Effector memory CD4-positive, alpha-beta T cell (primary cell): ENCODE data around the gene SLC18A2.

Experiments
- DNase-seq, 3 donors: peaks; one replicate each; pipeline ENCODE4 v3.0.0-alpha.2; 2020
- H3K27ac ChIP-seq: 2 replicates; pipeline ENCODE4 v1.7.0; 2013; ENCODE audit warnings: mild to moderate bottlenecking, low read length, moderate library complexity; ENCODE audit not compliant: insufficient read depth, poor library complexity, severe bottlenecking
- H3K27me3 ChIP-seq: replicated peaks from 2 replicates; pipeline ENCODE4 v1.7.0; 2013; ENCODE audit warnings: mild to moderate bottlenecking, low read length; ENCODE audit not compliant: insufficient read depth, control insufficient read depth, poor library complexity, severe bottlenecking
- H3K36me3 ChIP-seq: 2 replicates; pipeline ENCODE4 v1.7.0; 2013; ENCODE audit warnings: mild to moderate bottlenecking, low read length, moderate library complexity; ENCODE audit not compliant: control insufficient read depth, insufficient read depth
- H3K4me1 ChIP-seq: 2 replicates; pipeline ENCODE4 v1.7.0; 2013; ENCODE audit warnings: low read length, mild to moderate bottlenecking; ENCODE audit not compliant: control insufficient read depth, insufficient read depth, poor library complexity, severe bottlenecking
- H3K4me3 ChIP-seq: 2 replicates; pipeline ENCODE4 v1.7.0; 2013; ENCODE audit warnings: low read length, low read depth, mild to moderate bottlenecking; ENCODE audit not compliant: insufficient read depth, poor library complexity, severe bottlenecking
- H3K9me3 ChIP-seq: 2 replicates; pipeline ENCODE4 v1.7.0; 2013; ENCODE audit warnings: mild to moderate bottlenecking, low read length, moderate library complexity; ENCODE audit not compliant: control insufficient read depth

Gene SLC18A2

DNA sequence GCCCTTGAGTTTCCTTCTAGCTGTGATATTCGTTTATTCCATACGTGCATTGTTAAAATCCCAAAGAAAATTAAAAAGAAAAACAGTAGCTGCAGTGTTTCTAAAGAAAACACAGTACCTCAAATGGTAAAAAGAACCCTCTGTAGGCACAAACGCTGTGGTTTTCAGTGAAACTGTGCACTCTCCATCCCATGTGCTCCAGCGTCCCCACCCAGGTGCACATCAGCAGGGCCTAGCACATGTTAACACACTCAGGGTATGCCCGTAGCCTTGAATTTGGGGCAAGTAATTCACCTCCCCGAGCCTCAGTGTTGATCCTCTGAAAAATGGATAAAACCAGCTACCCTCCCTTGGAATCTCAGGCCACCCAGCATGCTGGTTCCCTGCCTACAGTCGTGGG is 9.5 kb downstream of the SLC18A2 start:
- Histone ChIP-seq H3K4me3 (no peak overlapping the region), H3K4me1 (no peaks in the 10 kb centered on the region), H3K9me3 (no peaks in the 10 kb centered on the region), H3K36me3 (no peaks in the 10 kb centered on the region), H3K27ac (no peak overlapping the region), H3K27me3 (peaks cover 4% of the 10 kb centered on the region)
- no peak for DNase-seq

DNA sequence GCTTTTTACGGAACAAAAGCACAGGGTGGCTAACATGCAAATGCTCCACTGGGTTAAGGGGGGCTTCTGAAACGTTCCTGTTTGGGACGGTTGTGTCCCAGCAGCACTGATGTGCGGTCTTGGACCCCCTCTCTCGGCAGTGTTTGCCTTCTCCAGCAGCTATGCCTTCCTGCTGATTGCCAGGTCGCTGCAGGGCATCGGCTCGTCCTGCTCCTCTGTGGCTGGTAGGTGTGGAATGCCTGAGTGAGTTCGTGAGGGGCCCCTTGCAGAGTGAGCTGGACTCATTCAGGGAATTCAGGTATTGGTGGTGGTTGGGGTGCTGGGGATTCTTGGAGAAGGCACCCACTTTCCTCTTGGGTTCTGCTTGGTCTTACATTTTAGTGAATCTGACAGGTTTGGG is 13.0 kb downstream of the SLC18A2 start:
- no peaks in the 10 kb centered on the region for H3K4me1 ChIP-seq
- no peaks in the 10 kb centered on the region for H3K27me3 ChIP-seq
- H3K4me3 ChIP-seq, result no peak overlapping the region
- no peaks in the 10 kb centered on the region for H3K9me3 ChIP-seq
- H3K27ac ChIP-seq, result no peak overlapping the region
- no peaks in the 10 kb centered on the region for H3K36me3 ChIP-seq
- no peak for DNase-seq

DNA sequence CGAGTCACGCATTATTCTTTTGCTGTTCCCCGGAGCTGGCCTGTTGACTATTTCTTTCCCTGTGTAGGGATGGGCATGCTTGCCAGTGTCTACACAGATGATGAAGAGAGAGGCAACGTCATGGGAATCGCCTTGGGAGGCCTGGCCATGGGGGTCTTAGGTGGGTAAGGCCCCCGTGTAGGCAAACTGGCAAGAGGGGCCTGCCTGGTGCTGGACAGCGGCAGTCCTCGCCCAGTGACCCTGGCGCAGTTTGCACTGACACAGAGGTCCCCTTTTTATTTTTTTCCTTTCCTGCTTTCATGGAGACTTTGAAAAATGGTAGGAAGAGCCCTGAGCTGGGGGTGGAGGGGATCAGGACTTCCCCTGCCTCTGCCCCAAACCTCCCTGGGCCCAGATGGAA is 13.4 kb downstream of the SLC18A2 start:
- no peak overlapping the region for H3K4me3 ChIP-seq
- H3K27ac ChIP-seq, result no peak overlapping the region
- DNase-seq, result no peak
- no peaks in the 10 kb centered on the region for H3K36me3 ChIP-seq
- no peaks in the 10 kb centered on the region for H3K27me3 ChIP-seq
- H3K9me3 ChIP-seq, result no peaks in the 10 kb centered on the region
- no peaks in the 10 kb centered on the region for H3K4me1 ChIP-seq

DNA sequence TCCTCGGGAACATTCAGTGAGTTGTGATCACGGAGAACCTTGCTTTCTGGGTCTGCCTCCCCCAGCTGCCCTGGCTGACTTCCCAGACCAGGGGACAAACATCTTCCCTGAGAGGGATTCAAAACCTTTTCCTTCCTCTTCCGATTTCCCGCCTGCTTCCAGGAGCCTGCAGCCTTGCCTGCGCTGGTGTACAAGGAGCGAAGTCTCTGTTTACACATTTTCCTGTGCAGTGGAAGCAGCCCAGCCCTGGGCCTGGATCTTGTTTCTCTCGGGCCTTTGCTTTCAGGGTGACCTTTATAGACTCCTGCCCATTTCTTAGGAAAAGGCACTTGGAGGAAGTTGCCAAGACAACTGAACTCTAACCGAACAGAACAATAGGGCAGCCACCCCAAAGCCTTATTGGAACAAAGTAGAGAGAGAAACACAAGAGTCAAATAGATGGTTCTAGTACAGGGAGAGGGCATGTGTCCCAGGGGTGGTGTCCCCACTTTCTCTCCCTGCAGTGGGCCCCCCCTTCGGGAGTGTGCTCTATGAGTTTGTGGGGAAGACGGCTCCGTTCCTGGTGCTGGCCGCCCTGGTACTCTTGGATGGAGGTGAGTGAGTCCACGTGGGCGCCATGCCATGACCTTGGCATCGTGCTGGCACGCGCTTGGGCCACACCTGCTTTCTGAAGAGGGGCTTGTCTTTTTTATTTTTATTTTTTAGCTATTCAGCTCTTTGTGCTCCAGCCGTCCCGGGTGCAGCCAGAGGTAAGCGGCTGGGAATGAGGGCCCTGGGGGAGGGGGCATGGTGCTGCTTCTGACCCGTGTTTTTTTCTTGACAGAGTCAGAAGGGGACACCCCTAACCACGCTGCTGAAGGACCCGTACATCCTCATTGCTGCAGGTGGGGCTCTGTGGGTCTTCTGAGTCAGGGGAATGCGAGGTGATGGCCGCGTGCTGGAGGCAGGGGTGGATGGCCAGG is 14.1 kb downstream of the SLC18A2 start:
- DNase-seq, result no peak
- Histone ChIP-seq H3K4me1 (no peaks in the 10 kb centered on the region), H3K27ac (no peak overlapping the region), H3K9me3 (no peaks in the 10 kb centered on the region), H3K36me3 (no peaks in the 10 kb centered on the region), H3K27me3 (peaks cover 4% of the 10 kb centered on the region), H3K4me3 (no peak overlapping the region)

DNA sequence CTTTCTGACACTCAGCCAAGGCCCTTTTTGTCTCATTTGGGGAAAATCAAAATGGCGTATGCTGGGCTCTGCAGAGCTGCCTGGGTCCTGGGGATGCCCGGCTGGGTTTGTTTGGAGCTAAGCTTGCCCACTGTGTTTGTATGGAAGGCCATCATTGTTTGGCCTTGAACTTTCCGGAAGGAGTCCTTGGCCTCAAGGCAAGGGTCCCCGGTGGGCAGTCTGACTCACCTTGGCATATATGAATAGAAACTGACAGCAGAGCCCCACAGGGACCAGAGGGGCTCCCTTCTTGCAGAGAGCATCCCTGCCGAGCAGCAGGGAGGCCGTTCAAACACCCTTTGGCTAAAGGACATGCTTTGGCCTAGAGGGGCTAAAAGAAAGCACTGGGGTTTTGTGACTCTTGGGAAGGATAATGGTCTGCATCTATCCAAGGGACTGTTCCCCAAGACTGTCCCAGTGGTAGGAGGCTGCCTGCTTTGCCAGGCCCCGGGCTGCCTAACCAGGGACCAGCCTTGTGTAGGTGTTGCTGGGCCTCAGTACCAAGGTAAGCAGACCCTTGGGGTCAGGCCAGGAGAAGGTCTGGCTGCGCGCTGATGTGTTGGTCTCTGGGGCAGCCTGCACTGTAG is 15.0 kb downstream of the SLC18A2 start:
- DNase-seq, result no peak
- H3K27me3 ChIP-seq, result peaks cover 4% of the 10 kb centered on the region
- H3K4me3 ChIP-seq, result no peak overlapping the region
- no peak overlapping the region for H3K27ac ChIP-seq
- no peaks in the 10 kb centered on the region for H3K9me3 ChIP-seq
- no peaks in the 10 kb centered on the region for H3K4me1 ChIP-seq
- no peaks in the 10 kb centered on the region for H3K36me3 ChIP-seq

DNA sequence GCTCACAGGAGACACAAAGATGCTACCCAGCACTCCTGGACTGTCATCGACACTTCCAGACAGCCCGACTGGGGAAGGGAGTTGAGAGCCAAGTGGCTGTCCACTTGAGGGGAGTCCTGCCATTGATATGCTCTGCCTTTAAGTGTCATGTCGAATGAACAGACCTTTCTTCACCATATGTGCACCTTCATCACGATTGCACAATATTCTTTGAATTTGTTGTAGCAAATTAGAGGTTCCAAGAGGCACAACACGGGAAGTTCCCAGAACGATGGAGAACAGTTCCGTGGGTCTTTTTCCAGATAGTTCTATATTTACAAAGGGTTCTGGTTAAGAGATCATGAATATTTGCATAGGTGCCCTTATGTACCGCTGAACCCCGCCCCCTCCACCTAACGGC is 16.0 kb downstream of the SLC18A2 start:
- no peak for DNase-seq
- Histone ChIP-seq H3K4me1 (no peaks in the 10 kb centered on the region), H3K4me3 (no peak overlapping the region), H3K27me3 (peaks cover 4% of the 10 kb centered on the region), H3K36me3 (no peaks in the 10 kb centered on the region), H3K27ac (no peak overlapping the region), H3K9me3 (no peaks in the 10 kb centered on the region)

DNA sequence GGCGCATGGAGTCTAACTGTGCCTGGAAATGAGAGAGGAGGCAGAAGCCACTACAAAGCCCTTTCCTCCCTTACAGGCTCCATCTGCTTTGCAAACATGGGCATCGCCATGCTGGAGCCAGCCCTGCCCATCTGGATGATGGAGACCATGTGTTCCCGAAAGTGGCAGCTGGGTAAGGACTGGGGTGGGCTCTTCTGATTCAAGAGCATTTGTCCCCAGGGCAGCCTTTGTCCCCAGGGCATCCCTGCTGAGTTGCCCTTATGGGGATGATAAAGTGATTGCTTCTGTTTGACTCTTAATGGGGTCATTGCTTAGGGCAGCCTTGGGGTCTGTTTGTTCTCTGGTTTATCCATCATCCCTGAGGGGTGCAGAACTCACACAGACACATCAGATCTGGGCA is 16.8 kb downstream of the SLC18A2 start:
- Histone ChIP-seq H3K27me3 (peaks cover 4% of the 10 kb centered on the region), H3K27ac (no peak overlapping the region), H3K4me1 (no peaks in the 10 kb centered on the region), H3K36me3 (no peaks in the 10 kb centered on the region), H3K9me3 (no peaks in the 10 kb centered on the region), H3K4me3 (no peak overlapping the region)
- DNase-seq, result no peak

DNA sequence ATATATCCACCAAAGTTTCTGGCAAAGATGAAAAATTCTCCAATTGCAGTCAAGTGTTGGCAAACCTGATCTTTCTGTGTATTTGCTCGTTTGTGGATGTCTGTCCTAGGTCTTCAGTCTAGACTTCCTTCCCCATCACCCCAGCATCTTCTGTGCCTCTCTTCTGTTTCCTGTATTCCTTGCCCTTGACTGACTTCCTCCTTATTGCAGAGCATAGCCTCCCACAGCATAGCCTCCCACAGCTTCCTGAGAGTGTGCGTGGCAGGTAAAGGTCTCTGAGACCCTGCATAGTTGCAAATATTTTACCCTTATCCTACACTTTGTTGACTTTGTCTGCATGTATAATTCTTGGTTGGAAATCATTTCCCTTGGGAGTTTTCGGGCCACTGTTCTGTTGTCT is 18.4 kb downstream of the SLC18A2 start:
- no peak for DNase-seq
- Histone ChIP-seq H3K36me3 (no peaks in the 10 kb centered on the region), H3K4me3 (no peak overlapping the region), H3K9me3 (no peaks in the 10 kb centered on the region), H3K4me1 (no peaks in the 10 kb centered on the region), H3K27me3 (peaks cover 4% of the 10 kb centered on the region), H3K27ac (no peak overlapping the region)

DNA sequence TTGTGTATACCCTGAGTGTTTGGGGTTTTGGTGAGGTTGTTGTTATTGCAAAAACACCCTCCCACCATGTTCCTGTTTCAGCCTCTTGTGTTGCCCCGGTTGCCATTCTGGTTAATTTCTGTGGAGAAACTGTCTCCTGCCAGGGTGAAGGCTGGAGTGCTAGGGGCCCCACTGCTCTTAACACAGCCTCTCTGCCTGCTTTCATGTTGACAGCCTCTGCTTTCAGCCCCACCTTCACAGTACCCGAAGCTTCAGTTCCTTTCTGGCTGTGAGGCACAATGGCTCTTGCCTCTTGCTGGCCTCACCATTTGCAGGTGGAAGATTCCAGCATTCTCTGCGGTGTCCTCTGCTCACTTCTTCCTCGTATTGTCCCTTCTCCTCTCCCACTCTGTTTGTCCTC is 19.2 kb downstream of the SLC18A2 start:
- Histone ChIP-seq H3K4me3 (no peak overlapping the region), H3K27ac (no peak overlapping the region), H3K36me3 (no peaks in the 10 kb centered on the region), H3K27me3 (peaks cover 4% of the 10 kb centered on the region), H3K4me1 (no peaks in the 10 kb centered on the region), H3K9me3 (no peaks in the 10 kb centered on the region)
- no peak for DNase-seq

DNA sequence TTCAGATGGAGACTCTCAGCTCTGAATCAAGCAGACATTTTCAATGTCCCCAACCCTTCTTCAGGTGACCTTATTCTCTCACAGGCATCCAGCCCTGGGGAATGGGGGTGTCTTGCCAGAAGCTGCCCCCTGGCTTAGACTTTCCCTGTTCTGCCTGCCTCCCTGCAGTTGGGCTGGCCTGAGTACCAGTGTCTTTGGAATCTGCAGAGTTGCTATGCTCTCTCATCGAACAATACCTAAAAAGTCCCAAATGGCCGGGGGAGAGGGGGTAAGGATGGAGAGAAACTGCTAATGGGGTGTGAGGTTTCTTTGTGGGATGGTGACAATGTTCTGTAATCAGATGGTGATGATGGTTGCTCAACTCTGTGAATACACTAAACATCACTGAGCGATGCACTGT is 20.6 kb downstream of the SLC18A2 start:
- Histone ChIP-seq H3K27me3 (peaks cover 4% of the 10 kb centered on the region), H3K4me1 (no peaks in the 10 kb centered on the region)

More for the DNA sequence above, 20.6 kb downstream of the SLC18A2 start:
- DNase-seq, result no peak
- Histone ChIP-seq H3K36me3 (no peaks in the 10 kb centered on the region), H3K4me3 (no peak overlapping the region), H3K9me3 (no peaks in the 10 kb centered on the region), H3K27ac (no peak overlapping the region)
